Suprapubic skin (tissue), 3 donors: ENCODE data around the gene NHLRC2.

Source experiments
- CTCF ChIP-seq, 2 donors: fragments of 200-600 bp in 1 of 2; fragments of 450-650 bp in 1 of 2; sonication (generic) in 1 of 2; IDR thresholded peaks; one replicate each; pipeline ENCODE4 v1.5.1; 2016 to 2019; ENCODE audit warnings: antibody characterized with exemption in 2 of 2, mild to moderate bottlenecking in 1 of 2, moderate library complexity in 1 of 2
- POLR2A ChIP-seq, 2 donors: fragments of 450-650 bp; IDR thresholded peaks; one replicate each; pipeline ENCODE4 v1.6.1; 2017; ENCODE audit warnings: antibody characterized with exemption in 2 of 2, mild to moderate bottlenecking in 2 of 2, moderate library complexity in 2 of 2

- TF ChIP-seq CTCF (IDR thresholded peaks at IDR 0.05) (no peak), POLR2A (IDR thresholded peaks at IDR 0.05) (no peak)
Measured at GRCh38 chr10:113957013-113957412, 102.6 kb downstream of the NHLRC2 start.
